GM19239 (cell line): ENCODE results near the gene KRT9.
"Not testable (repeated sequence)": the region's sequence is repeated elsewhere in the genome, so short reads cannot be mapped to it uniquely, and the experiment has no call there.

Source experiments
- DNase-seq: peaks from one replicate; pipeline ENCODE4 v3.0.0; 2011; ENCODE audit warnings: low spot score; ENCODE audit not compliant: insufficient read length
- FAIRE-seq: peaks from 2 replicates; lab custom pipeline; 2011; peaks lifted over from hg19 to GRCh38; lab: Jason Lieb, UNC

Gene KRT9

GRCh38 chr17:41548844-41549595 lies 22.8 kb downstream of the KRT9 start:
- peak; percentile 90 for FAIRE-seq

DNA sequence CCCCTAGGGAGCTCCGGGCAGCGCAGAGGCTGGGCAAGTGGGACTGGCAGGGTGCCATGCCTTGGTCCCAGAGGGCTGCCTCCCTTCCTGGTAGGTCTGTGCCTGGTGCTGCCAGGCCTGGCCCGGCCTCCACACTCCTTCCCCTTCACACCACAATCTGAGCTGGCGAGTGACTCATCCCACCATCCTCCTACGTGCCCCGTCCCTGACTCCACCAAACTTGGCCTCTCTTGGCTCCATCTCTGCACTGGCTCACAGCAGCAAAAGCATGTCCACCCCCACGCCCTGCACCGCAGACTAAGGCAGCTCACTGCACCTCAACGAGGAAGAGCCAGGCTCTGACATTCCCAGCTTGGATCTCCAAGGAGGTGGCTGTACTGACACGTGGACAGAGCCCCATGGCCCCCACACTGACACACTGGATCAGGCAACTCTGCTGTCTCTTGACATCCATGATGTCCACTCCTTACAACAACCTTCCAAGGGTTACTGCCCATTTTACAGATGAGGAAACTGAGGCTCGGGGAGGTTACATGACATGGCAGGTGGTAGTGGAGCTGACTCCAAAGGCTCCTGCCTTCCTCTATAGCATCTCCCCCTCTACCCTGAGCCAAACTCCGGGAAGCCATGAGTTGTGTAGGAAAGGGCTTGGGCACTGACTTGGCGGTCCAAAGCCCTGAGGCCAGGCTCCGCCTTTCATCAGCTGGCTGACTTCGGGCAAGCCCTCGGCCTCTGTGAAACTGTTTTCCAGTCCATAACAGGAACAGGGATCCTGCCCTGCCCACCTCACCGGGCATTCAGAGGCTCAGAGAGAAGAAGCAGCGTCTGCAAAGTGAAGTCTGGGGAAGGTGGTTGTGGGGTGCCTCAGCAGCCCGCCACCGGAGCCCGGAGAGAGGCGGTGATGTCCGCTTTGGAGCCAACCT lies 23.7 kb downstream of the KRT9 start:
- FAIRE-seq (no peak), DNase-seq (no peak)

More at GRCh38 chr17:41548844-41549595, 22.8 kb downstream of the KRT9 start:
- DNase-seq, result peak; percentile 69

GRCh38 chr17:41547378-41547841 lies 24.4 kb downstream of the KRT9 start:
- FAIRE-seq, result no peak
- DNase-seq, result no peak

DNA sequence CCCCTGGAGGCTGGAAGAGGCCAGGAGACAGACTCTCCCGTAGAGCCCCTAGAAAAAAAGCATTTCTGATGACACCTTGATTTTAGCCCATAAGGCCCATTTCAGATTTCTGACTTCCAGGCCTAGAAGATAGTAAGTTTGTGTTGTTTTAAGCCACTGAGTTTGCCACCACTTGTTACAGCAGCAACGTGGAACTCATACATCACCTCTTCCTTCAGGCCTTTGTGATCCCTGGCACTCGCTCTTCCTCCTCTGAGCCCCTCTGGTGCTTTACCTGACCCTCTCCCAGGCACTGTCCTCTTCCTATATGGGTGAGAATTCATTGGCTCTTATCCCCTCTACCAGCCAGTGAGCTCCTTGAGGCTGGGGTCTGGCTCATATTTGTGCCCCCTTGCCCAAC lies 25.0 kb downstream of the KRT9 start:
- FAIRE-seq, result no peak
- DNase-seq, result no peak

- no peak for FAIRE-seq
- no peak for DNase-seq
Measured at GRCh38 chr17:41545829-41546410, 25.9 kb downstream of the KRT9 start.

GRCh38 chr17:41544935-41545334 lies 26.9 kb downstream of the KRT9 start:
- FAIRE-seq, result no peak
- DNase-seq, result no peak

- DNase-seq, result no peak
- no peak for FAIRE-seq
Measured at GRCh38 chr17:41544491-41544892, 27.4 kb downstream of the KRT9 start.

DNA sequence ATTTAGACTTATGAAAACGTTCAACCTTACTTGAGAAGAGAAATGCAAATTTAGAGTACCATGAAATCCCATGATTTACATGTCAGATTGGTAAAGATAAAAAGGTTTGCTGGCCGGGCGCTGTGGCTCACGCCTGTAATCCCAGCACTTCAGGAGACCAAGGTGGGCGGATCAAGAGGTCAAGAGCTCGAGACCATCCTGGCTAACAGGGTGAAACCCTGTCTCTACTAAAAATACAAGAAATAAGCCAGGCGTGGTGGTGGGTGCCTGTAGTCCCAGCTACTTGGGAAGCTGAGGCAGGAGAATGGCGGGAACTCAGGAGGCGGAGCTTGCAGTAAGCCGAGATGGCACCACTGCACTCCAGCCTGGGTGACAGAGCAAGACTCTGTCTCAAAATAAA lies 29.1 kb downstream of the KRT9 start:
- not testable (repeated sequence) for DNase-seq, FAIRE-seq

DNA sequence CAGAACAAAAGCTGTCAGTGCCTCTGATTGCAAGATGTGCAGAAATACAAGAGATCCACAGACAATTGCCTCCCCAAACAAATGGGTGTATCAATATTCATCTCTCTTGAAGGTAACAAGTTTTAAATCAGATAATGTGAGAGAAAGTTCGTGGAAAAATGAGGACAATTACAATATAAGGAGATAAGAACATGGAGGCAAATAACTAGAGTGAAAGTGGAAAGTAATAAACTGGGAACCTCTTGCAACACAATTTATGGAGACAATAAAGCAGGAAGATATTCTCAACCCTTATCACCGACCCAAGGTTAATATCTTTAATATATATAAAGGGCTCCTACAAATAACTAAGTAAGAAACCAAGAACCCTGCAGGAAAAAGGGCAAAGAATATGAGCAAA lies 29.5 kb downstream of the KRT9 start:
- FAIRE-seq, result no peak
- DNase-seq, result no peak

GRCh38 chr17:41540921-41541625 lies 30.8 kb downstream of the KRT9 start:
- no peak for DNase-seq
- FAIRE-seq, result no peak

DNA sequence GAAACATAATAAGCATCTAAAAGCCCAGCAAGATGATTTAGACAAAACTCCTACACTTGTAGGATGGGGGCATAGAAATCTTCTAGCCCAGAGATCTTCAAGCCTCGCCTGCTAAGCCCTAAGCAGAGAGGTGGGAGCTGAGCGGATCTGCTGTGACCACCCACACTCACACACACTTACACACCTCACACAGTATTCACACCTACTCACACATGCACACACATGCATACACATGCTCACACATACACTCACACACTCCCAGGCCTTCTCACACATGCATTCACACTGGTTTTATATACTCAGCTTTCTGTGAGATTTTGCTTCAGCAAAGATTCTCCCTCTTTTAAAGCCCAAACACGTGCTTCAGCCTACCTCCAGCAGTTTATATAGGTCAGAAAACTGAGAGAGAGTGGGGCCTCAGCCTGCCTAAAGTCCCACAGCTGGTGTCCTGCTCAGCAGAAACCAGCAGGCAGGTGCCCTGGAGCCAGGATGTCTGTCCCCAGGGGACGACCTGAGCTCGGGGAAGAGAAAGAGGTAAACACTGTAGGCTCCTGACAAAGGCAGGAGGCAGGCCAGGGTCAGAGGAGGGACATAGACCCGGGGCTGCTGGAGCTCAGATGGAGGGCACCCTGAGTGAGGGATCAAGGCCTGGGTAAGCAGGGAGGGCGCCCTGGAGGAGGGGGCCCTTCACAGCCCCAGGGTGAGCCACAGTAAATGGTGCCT lies 31.7 kb downstream of the KRT9 start:
- FAIRE-seq (no peak), DNase-seq (no peak)

- no peak for DNase-seq
Measured at GRCh38 chr17:41539071-41539492, 32.8 kb downstream of the KRT9 start.

DNA sequence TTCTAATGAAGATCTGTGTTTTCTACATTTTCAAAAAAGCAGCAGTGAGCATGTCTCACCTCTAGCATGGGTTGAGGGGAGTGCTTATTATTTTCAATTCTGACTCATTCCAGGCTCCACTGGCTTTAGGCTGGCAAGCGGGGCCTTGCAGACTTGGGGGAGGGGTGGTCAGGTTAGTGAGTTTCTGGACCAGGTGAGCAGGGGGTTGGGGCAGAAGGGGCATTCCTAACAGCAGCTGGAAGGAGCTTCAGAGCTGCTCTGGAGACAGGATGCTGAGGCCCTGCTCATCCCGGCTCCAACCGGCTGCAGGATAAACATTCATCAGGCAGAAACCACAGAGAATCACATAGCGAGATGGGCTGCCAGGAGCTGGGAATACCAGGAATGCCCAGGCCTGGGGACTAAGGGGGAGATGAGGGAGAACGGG lies 33.3 kb downstream of the KRT9 start:
- DNase-seq (no peak), FAIRE-seq (no peak)

More at GRCh38 chr17:41539071-41539492, 32.8 kb downstream of the KRT9 start:
- FAIRE-seq, result no peak

DNA sequence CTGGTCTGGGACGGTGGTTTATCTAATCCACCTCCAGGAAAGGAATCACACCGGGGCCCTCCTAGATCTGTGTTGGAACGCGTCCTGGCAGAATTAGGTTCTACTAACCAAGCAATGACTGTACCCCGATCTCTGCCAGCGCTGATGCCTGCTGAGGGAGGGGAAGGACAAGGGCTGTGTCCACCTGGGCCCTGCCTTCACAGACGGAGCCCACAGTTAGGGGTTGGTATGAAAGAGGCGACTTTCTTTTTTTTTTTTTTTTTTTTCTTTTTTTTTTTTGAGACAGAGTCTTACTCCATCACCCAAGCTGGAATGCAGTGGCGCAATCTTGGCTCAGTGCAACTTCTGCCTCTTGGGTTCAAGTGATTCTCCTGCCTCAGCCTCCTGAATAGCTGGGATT lies 33.9 kb downstream of the KRT9 start:
- no peak for DNase-seq
- no peak for FAIRE-seq

- no peak for FAIRE-seq
- no peak for DNase-seq
Measured at GRCh38 chr17:41537614-41537954, 34.3 kb downstream of the KRT9 start.

- FAIRE-seq, result no peak
- DNase-seq, result no peak
Measured at GRCh38 chr17:41536741-41537613, 34.9 kb downstream of the KRT9 start.

DNA sequence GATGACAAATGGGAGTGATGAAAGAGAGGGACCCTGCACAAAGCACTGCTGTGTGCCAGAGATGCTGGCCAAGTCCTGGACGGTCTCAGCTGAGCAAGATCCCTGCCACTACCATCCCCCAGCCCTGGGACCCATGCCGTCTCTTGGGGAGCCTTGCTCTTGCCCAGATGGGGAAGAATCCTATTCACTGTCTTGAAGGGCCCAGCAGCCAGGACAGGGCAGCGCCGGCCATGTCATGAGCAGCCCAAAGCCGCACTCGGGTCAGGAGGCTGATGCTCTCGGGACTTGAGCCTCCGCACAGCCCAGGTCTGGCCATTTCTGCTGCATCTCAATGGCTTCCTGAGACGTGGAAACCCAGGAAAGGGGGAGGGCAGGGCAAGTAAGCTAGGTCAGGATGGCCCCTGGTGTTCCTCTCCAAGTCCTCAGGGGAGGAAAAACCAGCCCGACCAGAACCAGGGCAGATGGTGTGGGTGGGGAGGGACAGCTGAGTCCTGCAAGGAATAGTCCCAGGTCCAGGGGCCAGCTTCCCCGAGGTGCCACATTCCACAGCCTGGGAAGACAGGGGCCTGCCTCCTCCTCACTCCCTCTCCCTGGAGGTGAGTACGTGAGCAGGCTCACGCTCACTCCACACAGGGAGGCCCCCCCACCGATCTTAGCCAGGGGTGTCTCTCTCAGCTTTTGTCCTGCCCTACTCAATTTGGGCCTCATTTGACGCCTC lies 35.9 kb downstream of the KRT9 start:
- FAIRE-seq (no peak), DNase-seq (no peak)
